HG03135 (cell line): Measurements from ENCODE around the gene TP53TG5.
"Not testable (repeated sequence)": the region's sequence is repeated elsewhere in the genome, so short reads cannot be mapped to it uniquely, and the experiment has no call there.

Experiments used
- ATAC-seq: cut with Tn5 transposase; IDR thresholded peaks from one replicate; pipeline ENCODE4 v1.9.1; 2021; ENCODE audit warnings: mild to moderate bottlenecking, moderate library complexity; ENCODE audit not compliant: unreplicated experiment

Gene TP53TG5

GRCh38 chr20:45368221-45368980, 9.7 kb downstream of the TP53TG5 start:
- ATAC-seq = peak; percentile 78

GRCh38 chr20:45367126-45367525, 11.0 kb downstream of the TP53TG5 start:
- no peak for ATAC-seq

DNA sequence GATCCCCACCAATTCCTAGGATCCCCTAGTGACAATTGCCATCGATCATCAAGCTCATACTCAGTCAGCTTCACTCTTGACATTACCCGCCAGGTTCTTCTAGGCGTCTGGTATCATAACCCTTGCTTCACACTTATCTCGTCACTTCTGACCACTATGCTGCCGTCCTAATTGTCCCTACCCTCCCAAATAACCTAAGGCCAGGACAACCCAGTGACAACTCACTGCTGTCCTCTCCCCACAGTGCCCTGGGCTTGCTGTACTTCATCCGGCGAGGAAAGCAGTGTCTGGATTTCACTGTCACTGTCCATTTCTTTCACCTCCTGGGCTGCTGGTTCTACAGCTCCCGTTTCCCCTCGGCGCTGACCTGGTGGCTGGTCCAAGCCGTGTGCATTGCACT, 11.5 kb downstream of the TP53TG5 start:
- no peak for ATAC-seq

DNA sequence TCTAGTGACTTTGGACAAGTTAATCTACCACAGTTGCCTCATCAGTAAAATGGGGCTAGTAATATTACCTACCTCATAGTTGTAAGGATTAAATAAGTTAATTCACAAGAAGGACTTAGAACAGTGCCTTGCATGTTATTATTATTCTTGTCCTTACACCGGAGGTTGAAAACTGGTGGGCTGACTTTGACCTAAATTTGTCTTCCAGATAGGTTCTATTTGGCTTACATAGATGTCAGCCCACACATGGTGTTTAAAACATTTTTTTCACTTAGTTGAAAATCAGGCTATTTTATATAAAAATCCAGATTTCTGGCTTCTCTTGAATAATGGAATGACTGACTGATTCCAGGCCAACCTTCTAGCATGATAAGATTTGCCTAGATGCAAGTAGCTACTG, 11.9 kb downstream of the TP53TG5 start:
- no peak for ATAC-seq

DNA sequence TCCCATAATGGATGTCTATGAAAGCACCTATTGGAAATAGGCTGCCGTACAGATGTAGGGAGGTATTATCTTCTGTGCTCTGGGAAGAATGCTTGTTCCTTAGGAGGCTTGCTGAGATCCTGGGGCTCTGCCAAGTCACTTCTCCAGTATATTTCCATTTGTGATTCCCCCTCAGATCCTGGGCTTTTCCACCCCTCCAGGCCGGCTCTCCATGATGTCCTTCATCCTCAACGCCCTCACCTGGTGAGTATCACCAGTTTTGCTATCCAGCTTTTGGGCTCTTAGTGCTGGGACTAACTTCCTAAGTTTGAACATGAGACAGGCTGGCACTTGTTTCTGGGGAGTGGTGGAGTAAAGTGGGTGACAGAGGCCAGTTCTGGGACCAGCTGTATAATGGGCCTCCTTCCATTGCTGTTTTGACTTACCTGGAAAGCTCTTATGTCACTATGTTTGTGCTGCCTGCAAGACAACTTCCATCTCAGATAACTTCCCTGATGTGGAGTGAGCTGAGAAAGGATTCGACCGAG, 12.6 kb downstream of the TP53TG5 start:
- no peak for ATAC-seq

GRCh38 chr20:45363611-45364492, 14.3 kb downstream of the TP53TG5 start:
- ATAC-seq = no peak

DNA sequence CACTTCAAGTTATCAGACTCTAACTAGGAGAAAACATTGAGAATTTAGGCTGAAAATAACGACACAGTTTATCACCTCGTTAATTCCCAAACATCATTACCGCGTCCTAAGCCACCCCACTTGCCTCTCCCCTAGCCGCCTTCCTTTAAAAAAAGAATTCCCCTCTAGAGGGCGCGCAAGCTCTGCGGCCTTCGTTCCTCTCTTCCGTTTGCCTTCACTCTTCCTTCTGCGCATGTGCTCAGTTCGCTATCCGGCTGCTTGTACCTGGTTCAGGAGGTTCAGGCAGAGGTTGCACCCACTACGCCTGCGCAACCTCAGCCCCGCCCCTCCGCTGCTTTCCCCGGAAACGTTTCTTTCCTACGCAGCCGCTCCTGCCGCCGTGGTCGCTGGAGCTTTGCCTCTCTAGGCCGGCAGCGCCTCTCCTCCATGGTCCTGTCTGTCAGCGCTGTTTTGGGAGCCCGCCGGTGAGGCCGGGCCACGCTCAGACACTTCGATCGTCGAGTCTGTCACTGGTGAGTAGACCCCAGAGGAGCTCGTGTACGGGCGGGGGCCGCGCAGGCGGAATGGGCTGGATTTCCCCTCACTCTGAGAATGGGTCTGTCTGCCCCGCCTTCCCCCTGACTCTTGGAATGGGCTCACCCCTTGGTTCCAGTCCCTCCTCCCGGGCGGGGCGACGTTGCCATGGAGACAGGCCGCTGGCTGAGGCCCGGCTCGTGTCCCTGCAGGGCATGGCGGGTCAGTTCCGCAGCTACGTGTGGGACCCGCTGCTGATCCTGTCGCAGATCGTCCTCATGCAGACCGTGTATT, 15.1 kb downstream of the TP53TG5 start, which contains the start of gene SYS1:
TSS of gene SYS1 (plus strand) at position 353 of the 807 bp plus-strand sequence. CDS start at position 729, 376 bp downstream.
- ATAC-seq = peak; percentile 87

GRCh38 chr20:45361793-45362192, 16.3 kb downstream of the TP53TG5 start:
- no peak for ATAC-seq

- no peak for ATAC-seq
Observed at GRCh38 chr20:45359406-45360148, 18.5 kb downstream of the TP53TG5 start.

DNA sequence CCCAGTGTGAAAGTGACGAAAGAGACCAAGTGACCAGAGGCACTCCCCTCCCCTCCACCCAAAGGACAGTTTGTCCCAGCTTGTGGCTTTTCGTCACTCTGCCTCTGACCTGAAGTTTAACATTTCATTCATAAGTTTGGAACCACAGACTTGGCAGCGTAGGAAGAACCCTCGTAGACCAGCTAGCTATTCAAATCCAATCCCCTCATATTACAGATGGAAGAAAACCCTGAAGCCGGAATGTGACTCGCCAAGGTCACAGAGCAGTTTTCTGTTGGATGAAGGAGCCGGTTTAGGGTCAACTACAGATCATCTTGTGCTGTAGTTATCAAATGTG, 19.1 kb downstream of the TP53TG5 start:
- ATAC-seq = no peak

DNA sequence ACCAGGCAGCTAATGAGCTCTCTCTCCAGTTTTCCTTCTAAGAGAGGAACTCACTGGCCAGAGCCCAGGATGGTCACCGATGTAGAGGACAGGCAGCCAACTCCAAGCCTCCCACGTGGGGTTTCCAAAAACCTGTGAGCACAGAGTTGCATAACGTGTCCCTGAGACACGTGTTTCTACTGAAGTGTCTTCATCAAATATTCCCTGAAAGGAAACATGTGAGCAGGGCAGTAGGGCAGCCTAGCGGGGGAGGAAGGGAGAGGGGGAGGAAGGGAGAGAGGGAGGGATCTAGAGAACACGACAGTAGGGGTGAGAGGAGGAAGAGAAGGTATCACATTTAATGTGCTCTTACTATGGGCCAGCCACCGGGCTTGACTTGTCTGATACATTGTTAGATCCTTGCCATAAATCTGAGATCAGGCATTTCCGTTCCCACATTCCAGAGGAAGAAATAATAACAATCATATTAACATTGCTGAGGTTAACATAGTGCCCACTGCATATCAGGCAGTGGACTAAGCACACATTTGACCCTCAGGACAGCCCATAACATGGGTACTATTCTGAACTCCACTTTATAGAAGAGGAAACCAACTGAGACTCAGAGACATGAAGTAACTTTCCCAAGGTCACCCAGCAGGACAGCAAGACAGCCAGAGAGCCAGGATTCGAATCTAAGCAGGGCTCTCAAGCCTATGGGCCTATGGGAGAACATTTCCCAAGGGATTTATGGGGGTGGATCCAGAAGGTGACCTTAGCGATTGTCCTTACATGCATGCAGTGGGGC, 19.6 kb downstream of the TP53TG5 start:
- ATAC-seq = no peak

DNA sequence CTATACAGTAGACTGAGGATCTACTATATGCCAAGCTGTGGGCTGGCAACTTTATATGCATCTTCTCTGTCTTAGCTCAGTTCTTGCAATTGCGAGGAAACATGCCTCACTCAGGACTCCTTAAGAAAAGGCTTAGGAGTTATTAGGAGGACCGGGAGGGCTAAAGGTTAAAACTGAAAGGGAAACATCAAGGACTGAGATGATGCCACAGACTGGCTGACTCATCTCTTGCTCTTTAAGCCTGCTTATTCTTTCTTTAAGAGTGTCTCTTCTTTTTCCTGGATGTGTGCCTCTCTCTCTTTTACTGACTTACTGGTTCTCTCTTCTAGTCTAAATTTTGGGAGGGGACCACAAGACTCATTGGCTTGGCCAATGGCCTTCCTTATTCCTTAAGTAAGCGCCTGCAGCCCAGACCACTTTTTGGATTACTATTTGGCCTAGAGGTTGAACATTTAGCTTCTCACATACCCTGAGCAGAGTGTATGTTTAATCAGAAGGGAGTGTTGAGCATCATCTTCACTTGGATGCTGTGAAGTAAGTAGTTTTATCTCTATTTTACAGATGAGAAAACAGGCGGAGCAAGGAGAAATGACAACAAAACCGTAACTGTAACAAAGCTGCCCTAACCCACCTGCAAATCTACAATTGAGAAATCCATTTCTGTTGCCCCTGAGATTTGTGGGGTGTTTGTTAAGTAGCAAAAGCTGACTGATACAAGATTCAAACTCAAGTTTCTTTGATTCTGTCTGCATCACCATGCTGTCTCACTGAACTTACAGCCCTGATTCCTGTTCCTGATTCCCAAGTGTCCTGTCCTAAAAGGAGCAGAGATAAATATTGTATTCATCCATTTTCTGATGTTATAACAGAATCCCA, 22.7 kb downstream of the TP53TG5 start:
- ATAC-seq = no peak

- no peak for ATAC-seq
Observed at GRCh38 chr20:45354423-45355208, 23.5 kb downstream of the TP53TG5 start.

DNA sequence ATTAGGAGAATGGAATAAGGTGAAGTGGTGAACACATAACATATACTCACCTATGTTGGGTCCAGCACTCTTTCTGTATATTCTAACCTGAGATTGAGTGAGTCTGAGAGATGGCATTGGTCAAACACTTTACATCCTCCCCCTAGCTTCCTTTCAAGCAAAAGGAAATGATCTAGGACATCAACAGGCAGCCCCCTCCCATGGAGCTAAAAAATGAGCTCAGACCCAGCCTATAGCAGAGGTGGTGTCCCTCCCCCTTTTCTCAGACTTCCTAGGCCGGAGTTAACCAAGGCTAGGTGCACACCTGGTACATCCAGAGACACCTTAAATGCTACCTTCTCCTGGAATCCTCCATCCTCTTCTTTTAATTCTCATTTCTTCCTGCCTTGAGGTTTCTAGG, 24.4 kb downstream of the TP53TG5 start:
- no peak for ATAC-seq

DNA sequence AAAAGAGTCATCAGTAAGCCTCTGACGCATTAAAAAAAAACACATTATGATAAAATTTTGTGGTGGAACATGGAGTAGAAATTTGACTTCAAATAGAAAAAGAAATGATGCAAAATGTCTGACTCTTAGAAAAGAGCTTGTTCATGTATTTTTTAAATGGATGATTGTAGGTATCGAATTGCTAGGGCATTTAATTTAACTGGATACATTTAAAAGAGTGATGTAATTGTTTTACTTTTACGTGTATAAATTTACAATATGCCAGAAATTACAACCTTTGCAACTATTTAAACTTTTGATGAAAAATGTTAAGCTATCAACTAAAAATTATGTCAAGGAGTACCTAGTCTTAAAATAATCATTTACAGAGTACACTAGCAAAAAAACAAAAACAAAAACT, 25.4 kb downstream of the TP53TG5 start:
- no peak for ATAC-seq

GRCh38 chr20:45350795-45351194, 27.3 kb downstream of the TP53TG5 start:
- not testable (repeated sequence) for ATAC-seq

GRCh38 chr20:45350217-45350616, 27.9 kb downstream of the TP53TG5 start:
- no peak for ATAC-seq
